Fibroblast of skin of scalp (primary cell): Measurements from ENCODE around the gene TBL1X.

Experiments used
- DNase-seq: peaks from one replicate; pipeline ENCODE4 v3.0.0-alpha.2; 2013

TBL1X gene

GRCh38 chrX:9537781-9538180, 72.9 kb downstream of the TBL1X start:
- no peak for DNase-seq

DNA sequence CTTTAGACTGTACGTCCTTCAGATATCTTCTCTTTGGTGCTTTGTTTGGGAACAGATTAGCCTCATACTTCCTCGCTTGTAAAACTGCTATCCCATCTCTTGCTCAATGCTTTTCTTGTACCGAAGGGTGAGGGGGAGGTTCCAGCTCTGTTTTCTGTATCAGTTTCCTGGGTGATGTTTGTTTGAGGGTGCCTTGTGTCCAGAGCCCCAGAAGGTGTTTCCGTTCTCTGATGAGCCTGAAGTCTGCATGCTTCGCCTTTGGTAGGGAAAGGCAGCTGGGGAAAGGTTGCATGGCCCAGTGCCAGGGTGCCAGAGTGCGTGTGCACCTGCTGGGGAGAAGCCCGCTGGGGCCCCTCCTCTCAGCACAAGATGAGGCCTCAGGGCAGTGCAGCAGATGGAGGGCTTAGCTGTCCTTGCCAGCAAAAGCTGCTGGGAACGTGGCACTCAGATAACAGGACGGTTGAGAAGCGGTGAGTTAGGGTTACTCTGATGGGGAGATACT, 73.7 kb downstream of the TBL1X start:
- no peak for DNase-seq

- DNase-seq = no peak
Observed at GRCh38 chrX:9539605-9540387, 74.9 kb downstream of the TBL1X start.

GRCh38 chrX:9542106-9542760, 77.4 kb downstream of the TBL1X start:
- DNase-seq = no peak

- DNase-seq = no peak
Observed at GRCh38 chrX:9542761-9543111, 77.9 kb downstream of the TBL1X start.

DNA sequence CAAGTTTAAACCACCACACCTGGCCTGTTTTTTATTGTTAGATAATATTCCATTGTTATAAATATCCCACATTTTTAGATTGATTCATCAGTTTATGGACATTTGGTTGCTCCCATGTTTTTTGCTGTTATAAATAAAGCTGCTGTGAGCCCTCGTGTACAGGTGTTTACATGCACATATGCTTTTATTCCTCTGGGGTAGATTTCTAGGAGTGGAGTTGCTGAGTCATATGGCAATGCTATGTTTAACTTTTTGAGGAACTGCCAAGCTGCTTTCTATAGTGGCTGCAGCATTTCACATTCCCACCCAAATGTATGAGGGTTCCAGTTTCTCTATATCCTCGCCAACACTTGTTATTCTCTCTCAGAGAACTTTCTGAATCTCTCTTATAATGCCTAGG, 90.5 kb downstream of the TBL1X start:
- peak; percentile 22 for DNase-seq

GRCh38 chrX:9557091-9557490, 92.2 kb downstream of the TBL1X start:
- DNase-seq = no peak

- DNase-seq = no peak
Observed at GRCh38 chrX:9557521-9557920, 92.7 kb downstream of the TBL1X start.

DNA sequence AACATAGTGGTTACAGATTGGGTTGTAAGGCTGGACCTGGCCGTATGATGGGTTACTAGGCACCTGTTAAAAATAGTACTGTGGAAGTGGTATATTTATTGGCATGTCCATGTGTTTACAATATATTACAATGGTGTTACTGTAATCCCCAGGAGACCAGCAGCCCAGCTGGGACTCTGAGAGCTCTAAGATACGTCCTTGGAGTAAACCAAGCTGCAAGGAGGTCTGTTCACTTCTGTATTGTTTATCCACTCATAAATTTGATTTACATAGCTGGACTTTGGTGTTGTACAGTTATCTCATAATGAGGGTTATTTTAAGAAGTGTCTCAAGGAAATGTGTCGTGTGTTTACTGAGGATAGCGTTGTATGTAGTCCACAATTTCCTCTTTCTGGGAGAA, 93.8 kb downstream of the TBL1X start:
- no peak for DNase-seq

DNA sequence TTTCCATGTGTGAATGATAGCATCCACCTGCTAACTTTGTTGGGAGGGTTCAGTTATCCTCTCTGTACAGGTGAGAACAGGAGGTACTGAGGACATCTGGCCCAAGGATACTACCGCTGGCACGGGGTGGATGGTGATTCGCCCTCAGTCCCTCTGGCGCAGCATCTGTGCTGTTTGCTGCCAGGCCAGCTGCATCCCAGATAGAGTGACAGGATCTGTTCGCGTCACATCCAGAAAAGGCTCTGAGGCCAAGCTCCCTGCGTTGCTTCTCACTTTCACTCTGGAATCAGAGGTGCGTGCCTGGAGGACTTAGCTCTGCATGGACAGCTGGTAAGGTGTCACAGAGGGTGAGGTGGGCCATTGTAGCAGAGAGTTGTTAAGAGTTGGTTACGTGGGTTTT, 95.4 kb downstream of the TBL1X start:
- no peak for DNase-seq

DNA sequence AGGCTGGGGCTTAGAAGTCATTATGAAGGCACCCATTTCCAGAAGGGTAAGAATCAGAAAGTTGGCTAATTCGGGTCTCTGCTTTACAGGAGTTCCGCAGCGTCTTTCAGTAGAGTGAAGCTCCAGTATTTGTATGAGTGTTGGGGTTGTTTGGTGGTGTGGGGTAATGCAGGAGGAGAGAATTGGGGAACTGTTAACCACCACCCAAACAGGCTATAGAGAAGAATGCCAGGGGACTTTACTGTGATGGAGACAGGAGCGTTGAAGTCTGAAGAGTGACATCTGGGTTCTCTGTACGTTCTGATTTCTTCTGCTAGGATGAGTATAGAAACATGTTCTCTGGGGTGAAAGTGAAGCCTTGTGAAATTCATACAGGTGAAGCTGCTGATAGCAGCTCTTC, 96.3 kb downstream of the TBL1X start:
- no peak for DNase-seq

- peak; percentile 90 for DNase-seq
Observed at GRCh38 chrX:9562851-9563250, 98.0 kb downstream of the TBL1X start.

GRCh38 chrX:9566150-9566621, 101.3 kb downstream of the TBL1X start:
- peak; percentile 94 for DNase-seq

- DNase-seq = peak; percentile 38
Observed at GRCh38 chrX:9569876-9570301, 105.0 kb downstream of the TBL1X start.

- no peak for DNase-seq
Observed at GRCh38 chrX:9573282-9574106, 108.6 kb downstream of the TBL1X start.

GRCh38 chrX:9576059-9576458, 111.2 kb downstream of the TBL1X start:
- DNase-seq = no peak

DNA sequence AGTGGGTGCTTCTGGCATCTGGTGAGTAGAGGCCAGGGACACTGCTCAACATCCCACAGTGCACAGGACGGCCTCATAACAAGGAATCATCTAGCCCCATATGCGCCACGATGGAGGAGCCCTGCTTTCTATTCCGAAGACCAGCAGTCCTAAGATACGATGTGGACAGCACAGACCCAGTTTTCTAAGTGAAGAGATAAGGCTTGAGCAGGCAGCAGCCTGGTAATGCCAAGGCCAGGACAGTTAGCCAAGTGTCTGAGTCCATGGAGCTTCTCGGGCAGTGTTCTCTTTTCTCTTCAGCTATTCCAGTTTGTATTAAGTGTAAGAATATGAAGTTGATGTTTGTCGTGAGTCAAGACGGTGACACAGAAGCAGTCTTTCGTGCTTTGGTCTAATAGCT, 112.7 kb downstream of the TBL1X start:
- no peak for DNase-seq

GRCh38 chrX:9578083-9578779, 113.4 kb downstream of the TBL1X start:
- no peak for DNase-seq

- no peak for DNase-seq
Observed at GRCh38 chrX:9581771-9582385, 117.0 kb downstream of the TBL1X start.

GRCh38 chrX:9582956-9583355, 118.1 kb downstream of the TBL1X start:
- no peak for DNase-seq

DNA sequence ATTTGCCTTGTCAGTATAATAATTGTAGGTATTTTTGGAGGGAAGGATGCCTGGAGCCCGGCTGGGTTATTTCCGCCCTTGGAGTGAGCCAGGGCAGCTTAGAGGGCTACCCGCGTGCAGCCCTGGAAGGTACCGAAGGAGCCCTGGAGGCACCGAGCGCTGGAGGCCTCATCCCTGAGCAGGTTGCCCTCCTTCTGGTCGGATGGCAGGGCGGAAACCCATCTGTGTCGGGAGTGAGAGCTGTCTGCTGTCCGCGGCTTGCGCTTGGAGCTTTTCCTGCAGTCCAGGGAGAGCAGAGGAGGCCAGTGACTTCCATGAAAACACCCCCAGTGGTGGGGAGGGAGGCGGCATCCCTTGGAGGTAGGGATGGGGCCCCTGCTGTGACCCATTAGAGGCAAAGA, 122.1 kb downstream of the TBL1X start:
- DNase-seq = no peak

DNA sequence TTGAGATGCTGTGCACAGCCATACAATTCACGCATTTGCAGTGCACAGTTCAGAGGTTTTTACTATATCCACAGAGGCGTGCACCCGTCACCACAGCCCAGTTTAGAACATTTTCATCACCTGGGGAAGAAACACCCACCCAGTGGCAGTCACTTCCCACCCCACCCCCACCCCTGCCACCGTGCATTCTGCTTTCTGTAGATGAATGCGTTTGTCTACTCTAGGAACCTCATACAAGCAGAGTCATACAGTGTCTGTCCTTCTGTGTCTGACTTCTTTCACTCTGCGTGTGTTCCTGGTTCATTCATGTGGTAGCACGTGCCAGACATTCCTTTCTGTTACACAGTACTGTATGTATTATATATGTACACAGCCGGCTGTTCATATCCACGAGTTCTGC, 122.8 kb downstream of the TBL1X start:
- DNase-seq = peak; percentile 58
